SW480 (cell line): Measurements from ENCODE around the gene ALOX12.

Experiments
- DNase-seq: peaks from one replicate; pipeline ENCODE4 v3.0.0-alpha.2; 2016; ENCODE audit warnings: low spot score

ALOX12 gene

GRCh38 chr17:7021993-7022778, 26.3 kb downstream of the ALOX12 start:
- DNase-seq = peak; percentile 30

GRCh38 chr17:7022781-7023571, 27.1 kb downstream of the ALOX12 start, which contains the start of gene BCL6B:
Gene BCL6B, plus strand, starts transcription at chr17:7023050. Its CDS starts 622 bp downstream, at chr17:7023672.
- no peak for DNase-seq

GRCh38 chr17:7023576-7024401, 27.9 kb downstream of the ALOX12 start:
- peak; percentile 65 for DNase-seq

GRCh38 chr17:7024402-7024785, 28.5 kb downstream of the ALOX12 start:
- no peak for DNase-seq

- DNase-seq = no peak
Observed at GRCh38 chr17:7025245-7025644, 29.4 kb downstream of the ALOX12 start.

- DNase-seq = no peak
Observed at GRCh38 chr17:7026471-7027115, 30.7 kb downstream of the ALOX12 start.

- DNase-seq = no peak
Observed at GRCh38 chr17:7027335-7027734, 31.5 kb downstream of the ALOX12 start.

GRCh38 chr17:7029096-7029495, 33.2 kb downstream of the ALOX12 start:
- no peak for DNase-seq

- DNase-seq = no peak
Observed at GRCh38 chr17:7029659-7030058, 33.8 kb downstream of the ALOX12 start.

GRCh38 chr17:7034955-7035590, 39.2 kb downstream of the ALOX12 start:
- no peak for DNase-seq

GRCh38 chr17:7035591-7036368, 39.9 kb downstream of the ALOX12 start, which contains the start of gene SLC16A13:
Gene SLC16A13, plus strand, starts transcription at chr17:7036015. Its CDS starts 368 bp downstream, at chr17:7036383.
- peak; percentile 97 for DNase-seq

GRCh38 chr17:7038025-7038862, 42.4 kb downstream of the ALOX12 start:
- no peak for DNase-seq

GRCh38 chr17:7039832-7040231, 44.0 kb downstream of the ALOX12 start:
- no peak for DNase-seq

- DNase-seq = peak; percentile 60
Observed at GRCh38 chr17:7041607-7042500, 46.0 kb downstream of the ALOX12 start.

GRCh38 chr17:7042501-7043181, 46.8 kb downstream of the ALOX12 start:
- DNase-seq = no peak

- no peak for DNase-seq
Observed at GRCh38 chr17:7043182-7043496, 47.3 kb downstream of the ALOX12 start.

GRCh38 chr17:7043497-7044198, 47.8 kb downstream of the ALOX12 start, which contains the start of gene SLC16A11:
Gene SLC16A11, minus strand, starts transcription at chr17:7044092. Its CDS starts 579 bp downstream, at chr17:7043513.
- DNase-seq = no peak
